Epithelial cell of proximal tubule (primary cell): Measurements from ENCODE around the gene MPPED2. TPM values are rescaled to one million over a fixed set of nuclear protein-coding genes. Genes with fewer than 3 reads are reported as not detected.

ENCODE experiments used
- DNase-seq: peaks from one replicate; pipeline ENCODE4 v3.0.0-alpha.2; 2011; ENCODE audit warnings: low read depth
- H3K4me3 ChIP-seq: 2 replicates; pipeline ENCODE4 v1.5.1; 2011; ENCODE audit warnings: low read depth, mild to moderate bottlenecking, low read length
- CTCF ChIP-seq: conservative IDR thresholded peaks from 2 replicates; pipeline ENCODE4 v1.5.1; 2012; ENCODE audit warnings: low read depth, mild to moderate bottlenecking, low read length
- total RNA-seq: library from RNA; depleted of rRNA; stranded (reverse); fragments of >200 nt; gene quantifications from 2 replicates; pipeline ENCODE4 v1.2.3, GENCODE V29; 2015

Gene MPPED2
- total RNA-seq, 1 donor from 2014 or later = 0.17 TPM

GRCh38 chr11:30608534-30608933, 22.4 kb upstream of the MPPED2 start:
- TF ChIP-seq CTCF = no peak

GRCh38 chr11:30605036-30605605, 19.0 kb upstream of the MPPED2 start:
- no peak overlapping the region for H3K4me3 ChIP-seq
- no peak for DNase-seq
- TF ChIP-seq CTCF = no peak

More at GRCh38 chr11:30608534-30608933, 22.4 kb upstream of the MPPED2 start:
- no peak for DNase-seq
- H3K4me3 ChIP-seq = no peak overlapping the region

- no peak for DNase-seq
- no peak overlapping the region for H3K4me3 ChIP-seq
- no peak for TF ChIP-seq CTCF
Observed at GRCh38 chr11:30603357-30603756, 17.2 kb upstream of the MPPED2 start.

GRCh38 chr11:30596832-30597231, 10.7 kb upstream of the MPPED2 start:
- TF ChIP-seq CTCF = no peak
- no peak overlapping the region for H3K4me3 ChIP-seq
- DNase-seq = no peak

- TF ChIP-seq CTCF = no peak
- DNase-seq = no peak
- H3K4me3 ChIP-seq = no peak overlapping the region
Observed at GRCh38 chr11:30595934-30596333, 9.8 kb upstream of the MPPED2 start.

- DNase-seq = no peak
- H3K4me3 ChIP-seq = no peak overlapping the region
- no peak for TF ChIP-seq CTCF
Observed at GRCh38 chr11:30594646-30595411, 8.7 kb upstream of the MPPED2 start.
